Adrenal gland (tissue), 5 donors: ENCODE measurements around the gene PPM1M.

ENCODE experiments used
- POLR2A ChIP-seq, 2 donors: fragments of 450-650 bp; IDR thresholded peaks; one replicate each; pipeline ENCODE4 v1.6.1; 2017; ENCODE audit warnings: antibody characterized with exemption in 2 of 2, mild to moderate bottlenecking in 2 of 2, moderate library complexity in 1 of 2
- TF ChIP-seq, protein P1 (sequence below), 6 experiments: fragments of 450-650 bp in 4 of 6; fragments of 200-600 bp in 2 of 6; sonication (generic) in 1 of 6; IDR thresholded peaks; 1 replicate in 5 of 6; 2 replicates in 1 of 6; pipeline versions ENCODE4 v1.5.1 to v1.8.0; 2016 to 2021; ENCODE audit warnings: antibody characterized with exemption in 6 of 6, mild to moderate bottlenecking in 2 of 6, moderate library complexity in 1 of 6
- donor health status: DM: no; HTN: no; CAD: no.

DNA sequence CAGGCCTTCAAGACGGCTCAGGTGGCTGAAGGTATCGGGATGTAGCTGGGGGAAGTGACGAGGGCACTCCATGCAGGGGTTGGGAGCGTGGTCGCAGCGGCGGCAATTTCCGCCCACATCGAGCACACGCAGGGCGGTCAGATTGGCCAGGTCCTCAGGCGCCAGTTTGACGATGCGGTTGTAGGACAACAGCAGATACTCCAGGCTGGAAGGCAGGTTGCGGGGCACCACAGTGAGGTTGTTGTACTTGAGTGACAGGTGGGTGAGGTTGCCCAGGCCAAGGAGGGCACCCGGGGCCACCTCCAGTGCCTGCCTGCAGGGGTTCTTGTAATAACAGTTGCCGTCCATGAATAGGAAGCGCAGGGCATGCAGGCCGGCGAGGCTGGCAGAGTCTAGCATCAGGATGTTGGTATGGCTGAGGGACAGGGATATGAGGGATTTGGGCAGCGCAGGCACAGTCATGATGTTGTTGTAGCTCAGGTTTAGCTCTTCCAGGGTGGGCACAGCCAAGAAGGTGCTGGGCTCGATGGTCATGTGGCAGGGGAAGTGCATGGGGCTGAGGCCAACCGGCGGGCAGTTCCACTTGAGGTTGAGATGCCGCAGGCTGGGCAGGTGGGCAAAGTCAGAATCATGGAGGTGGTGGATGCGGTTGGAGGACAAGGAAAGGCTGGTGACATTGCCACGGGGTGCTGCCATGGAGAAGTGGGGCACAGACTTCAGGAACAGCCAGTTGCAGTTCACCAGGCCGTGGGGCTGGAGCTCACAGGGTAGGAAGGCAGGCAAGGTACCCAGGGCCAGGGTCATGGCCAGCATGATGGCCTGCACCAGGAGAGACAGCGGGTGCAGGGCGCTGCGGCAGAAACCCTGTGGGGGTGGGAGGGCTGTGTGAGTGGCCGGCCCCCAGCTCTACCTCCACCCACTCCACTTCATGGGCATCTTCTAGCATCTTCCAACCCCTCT is 21.8 kb upstream of the PPM1M start:
- TF ChIP-seq POLR2A (IDR thresholded peaks at IDR 0.05), result no peak
- TF ChIP-seq, protein P1, sequence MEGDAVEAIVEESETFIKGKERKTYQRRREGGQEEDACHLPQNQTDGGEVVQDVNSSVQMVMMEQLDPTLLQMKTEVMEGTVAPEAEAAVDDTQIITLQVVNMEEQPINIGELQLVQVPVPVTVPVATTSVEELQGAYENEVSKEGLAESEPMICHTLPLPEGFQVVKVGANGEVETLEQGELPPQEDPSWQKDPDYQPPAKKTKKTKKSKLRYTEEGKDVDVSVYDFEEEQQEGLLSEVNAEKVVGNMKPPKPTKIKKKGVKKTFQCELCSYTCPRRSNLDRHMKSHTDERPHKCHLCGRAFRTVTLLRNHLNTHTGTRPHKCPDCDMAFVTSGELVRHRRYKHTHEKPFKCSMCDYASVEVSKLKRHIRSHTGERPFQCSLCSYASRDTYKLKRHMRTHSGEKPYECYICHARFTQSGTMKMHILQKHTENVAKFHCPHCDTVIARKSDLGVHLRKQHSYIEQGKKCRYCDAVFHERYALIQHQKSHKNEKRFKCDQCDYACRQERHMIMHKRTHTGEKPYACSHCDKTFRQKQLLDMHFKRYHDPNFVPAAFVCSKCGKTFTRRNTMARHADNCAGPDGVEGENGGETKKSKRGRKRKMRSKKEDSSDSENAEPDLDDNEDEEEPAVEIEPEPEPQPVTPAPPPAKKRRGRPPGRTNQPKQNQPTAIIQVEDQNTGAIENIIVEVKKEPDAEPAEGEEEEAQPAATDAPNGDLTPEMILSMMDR (IDR thresholded peaks at IDR 0.05), result no peak
